DMS 273 treated with DMSO at 0.1 percent for 48 hours (cell line): ENCODE data around the gene NCOA5.
"Not testable (repeated sequence)": the region's sequence is repeated elsewhere in the genome, so short reads cannot be mapped to it uniquely, and the experiment has no call there.

Source experiments
- DNase-seq: peaks from one replicate; lab custom pipeline; 2025; lab: John Stamatoyannopoulos, UW

NCOA5 gene

GRCh38 chr20:46120136-46120535, 30.4 kb upstream of the NCOA5 start:
- no peak for DNase-seq

- no peak for DNase-seq
These were observed 29.8 kb upstream of the NCOA5 start for GRCh38 chr20:46119547-46119946.

- DNase-seq, result no peak
These were observed 29.3 kb upstream of the NCOA5 start for GRCh38 chr20:46119028-46119546.

GRCh38 chr20:46118481-46119020, 28.8 kb upstream of the NCOA5 start:
- DNase-seq, result no peak

GRCh38 chr20:46117704-46118467, 28.1 kb upstream of the NCOA5 start, which contains the start of gene CD40:
Gene CD40, plus strand, starts transcription at chr20:46118314. Its CDS starts 30 bp downstream, at chr20:46118344.
- DNase-seq, result peak; percentile 13

GRCh38 chr20:46114449-46114848, 24.7 kb upstream of the NCOA5 start:
- no peak for DNase-seq

- no peak for DNase-seq
These were observed 23.3 kb upstream of the NCOA5 start for GRCh38 chr20:46113113-46113470.

GRCh38 chr20:46112430-46113112, 22.8 kb upstream of the NCOA5 start:
- DNase-seq, result no peak

GRCh38 chr20:46111836-46112212, 22.1 kb upstream of the NCOA5 start:
- no peak for DNase-seq

GRCh38 chr20:46111028-46111835, 21.5 kb upstream of the NCOA5 start:
- DNase-seq, result no peak

GRCh38 chr20:46108976-46109375, 19.2 kb upstream of the NCOA5 start:
- DNase-seq, result no peak

GRCh38 chr20:46108435-46108841, 18.7 kb upstream of the NCOA5 start:
- DNase-seq, result no peak

GRCh38 chr20:46107061-46107460, 17.3 kb upstream of the NCOA5 start:
- DNase-seq, result no peak

- DNase-seq, result no peak
These were observed 14.5 kb upstream of the NCOA5 start for GRCh38 chr20:46104262-46104661.

GRCh38 chr20:46102940-46103339, 13.2 kb upstream of the NCOA5 start:
- DNase-seq, result no peak

GRCh38 chr20:46101957-46102356, 12.2 kb upstream of the NCOA5 start:
- no peak for DNase-seq

GRCh38 chr20:46100988-46101387, 11.2 kb upstream of the NCOA5 start:
- no peak for DNase-seq

GRCh38 chr20:46100444-46100843, 10.7 kb upstream of the NCOA5 start:
- DNase-seq, result not testable (repeated sequence)

- DNase-seq, result no peak
These were observed 9.9 kb upstream of the NCOA5 start for GRCh38 chr20:46099491-46100287.

- DNase-seq, result no peak
These were observed 3.8 kb upstream of the NCOA5 start for GRCh38 chr20:46093531-46093930.
